GM12878 (cell line): ENCODE data around the gene ADAM20. TPM values are rescaled to one million over a fixed set of nuclear protein-coding genes. Genes with fewer than 3 reads are reported as not detected.

Experiments
- ATAC-seq: fragments of 200-7000 bp; cut with Tn5 transposase; 3 replicates; pipeline ENCODE4 v1.9.1; 2020; ENCODE audit warnings: mild to moderate bottlenecking, moderate library complexity
- BruUV-seq: library from RNA; stranded (reverse); fragments of 400-500 nt; replicated peaks from 2 replicates; lab custom pipeline; 2021; lab: Mats Ljungman, UMichigan
- CTCF ChIA-PET: fragments of 300-600 bp; sonication (Branson Sonifier 250); formaldehyde crosslinking; extraction: SDS; loops from one replicate; lab custom pipeline; 2021; ENCODE audit warnings: inconsistent platforms; lab: Yijun Ruan, JAX
- POLR2A ChIA-PET: fragments of 350-600 bp; formaldehyde crosslinking; extraction: SDS; loops from one replicate; lab custom pipeline; 2021; ENCODE audit warnings: inconsistent platforms; lab: Charles Lee
- RAD21 ChIA-PET: fragments of 300-600 bp; sonication (Branson Sonifier 250); formaldehyde crosslinking; loops from one replicate; lab custom pipeline; 2023; ENCODE audit warnings: antibody characterized with exemption; ENCODE audit not compliant: unreplicated experiment; lab: Charles Lee
- SMC1A ChIA-PET: fragments of 300-600 bp; sonication (Branson Sonifier 250); formaldehyde crosslinking; loops from one replicate; lab custom pipeline; 2023; ENCODE audit not compliant: unreplicated experiment, uncharacterized antibody; lab: Charles Lee
- DNase-seq: peaks from one replicate; pipeline ENCODE4 v3.0.0-alpha.2; 2011; ENCODE audit warnings: low read depth, low spot score
- FAIRE-seq: peaks from 3 replicates; lab custom pipeline; 2011; peaks lifted over from hg19 to GRCh38; lab: Jason Lieb, UNC
- H2AFZ ChIP-seq: 2 replicates; pipeline ENCODE4 v1.6.0; 2011; ENCODE audit warnings: low read depth, low read length, control low read depth; ENCODE audit not compliant: control insufficient read depth
- H3K27ac ChIP-seq: 2 replicates; pipeline ENCODE4 v1.5.1; 2011; ENCODE audit warnings: control low read depth; ENCODE audit not compliant: control insufficient read depth, insufficient read depth
- H3K27me3 ChIP-seq, 2 experiments: replicated peaks in 1 of 2; 2 replicates each; pipeline versions ENCODE4 v1.6.0 to v1.6.1; 2011; ENCODE audit warnings: low read length in 1 of 2; ENCODE audit not compliant: control insufficient read depth in 2 of 2, insufficient read depth in 2 of 2
- H3K36me3 ChIP-seq, 2 experiments: 2 replicates each; pipeline ENCODE4 v1.5.1; 2011; ENCODE audit warnings: low read length in 1 of 2; ENCODE audit not compliant: control insufficient read depth in 2 of 2, insufficient read depth in 2 of 2
- H3K4me1 ChIP-seq: 2 replicates; pipeline ENCODE4 v1.6.1; 2011; ENCODE audit warnings: mild to moderate bottlenecking, low read length, moderate library complexity, mixed read lengths; ENCODE audit not compliant: control insufficient read depth, insufficient read depth
- H3K4me2 ChIP-seq: 2 replicates; pipeline ENCODE4 v1.6.0; 2011; ENCODE audit warnings: control low read depth; ENCODE audit not compliant: control insufficient read depth, insufficient read depth
- H3K4me3 ChIP-seq: fragments of 200-600 bp; sonication (generic); 2 replicates; pipeline ENCODE4 v1.5.1; 2016
- H3K79me2 ChIP-seq: 2 replicates; pipeline ENCODE4 v1.6.0; 2011; ENCODE audit warnings: low read length; ENCODE audit not compliant: control insufficient read depth, insufficient read depth
- H3K9ac ChIP-seq: 2 replicates; pipeline ENCODE4 v1.8.0; 2011; ENCODE audit warnings: low read length, control low read depth, mixed read lengths; ENCODE audit not compliant: control insufficient read depth, insufficient read depth
- H3K9me3 ChIP-seq: replicated peaks from 3 replicates; pipeline ENCODE4 v1.5.1; 2011; ENCODE audit warnings: mild to moderate bottlenecking, low read length; ENCODE audit not compliant: control insufficient read depth, insufficient read depth
- H4K20me1 ChIP-seq: 2 replicates; pipeline ENCODE4 v1.6.0; 2011; ENCODE audit not compliant: control insufficient read depth, insufficient read depth
- ATF2 ChIP-seq: IDR thresholded peaks from 2 replicates; pipeline ENCODE4 v1.6.1; 2012; ENCODE audit warnings: low read length, inconsistent platforms
- ATF3 ChIP-seq: IDR thresholded peaks from 2 replicates; pipeline ENCODE4 v1.6.1; 2011; ENCODE audit warnings: low read depth, mild to moderate bottlenecking, low read length, moderate library complexity, borderline replicate concordance; ENCODE audit errors: extremely low read depth
- BMI1 ChIP-seq: fragments of 450-650 bp; IDR thresholded peaks from 2 replicates; pipeline ENCODE4 v1.6.1; 2016; ENCODE audit warnings: mild to moderate bottlenecking, moderate library complexity, borderline replicate concordance
- CEBPZ ChIP-seq: fragments of 150-350 bp; IDR thresholded peaks from 2 replicates; pipeline ENCODE4 v1.6.1; 2016; ENCODE audit warnings: low read depth, low read length
- CREM ChIP-seq: IDR thresholded peaks from 2 replicates; pipeline ENCODE4 v1.6.1; 2014; ENCODE audit warnings: antibody characterized with exemption, low read depth
- CTCF ChIP-seq, 3 experiments: IDR thresholded peaks in 2 of 3; conservative IDR thresholded peaks in 1 of 3; 2 replicates each; pipeline ENCODE4 v1.5.1; 2011; ENCODE audit warnings: low read depth in 3 of 3, low read length in 3 of 3, mild to moderate bottlenecking in 3 of 3, control low read depth in 2 of 3, moderate library complexity in 2 of 3, inconsistent platforms in 1 of 3, mixed read lengths in 1 of 3; ENCODE audit not compliant: control insufficient read depth in 2 of 3, insufficient read depth in 1 of 3; ENCODE audit errors: extremely low read depth in 1 of 3
- HDAC2 ChIP-seq: fragments of 200-600 bp; sonication (generic); IDR thresholded peaks from 2 replicates; pipeline ENCODE4 v1.6.1; 2017
- HDAC6 ChIP-seq: fragments of 200-600 bp; sonication (generic); IDR thresholded peaks from one replicate; pipeline ENCODE4 v1.8.0; 2017; ENCODE audit warnings: antibody characterized with exemption; ENCODE audit not compliant: unreplicated experiment
- NR2C2 ChIP-seq: IDR thresholded peaks from 2 replicates; pipeline ENCODE4 v1.6.1; 2011; ENCODE audit warnings: borderline replicate concordance, low read depth; ENCODE audit not compliant: control insufficient read depth, insufficient read length
- POLR2AphosphoS2 ChIP-seq: IDR thresholded peaks from 2 replicates; pipeline ENCODE4 v1.6.1; 2011; ENCODE audit warnings: low read depth, mild to moderate bottlenecking, low read length, improper control_type of control experiment, moderate library complexity
- RAD21 ChIP-seq: IDR thresholded peaks from 2 replicates; pipeline ENCODE4 v1.6.1; 2011; ENCODE audit warnings: mild to moderate bottlenecking, low read depth, low read length, moderate library complexity; ENCODE audit not compliant: insufficient read depth
- SRF ChIP-seq, 2 experiments: IDR thresholded peaks; 2 replicates each; pipeline ENCODE4 v1.6.1; 2011; ENCODE audit warnings: low read depth in 2 of 2, low read length in 2 of 2, mild to moderate bottlenecking in 1 of 2, moderate library complexity in 1 of 2
- TARDBP ChIP-seq: IDR thresholded peaks from 2 replicates; pipeline ENCODE4 v1.6.1; 2016; ENCODE audit warnings: borderline replicate concordance
- TCF3 ChIP-seq: IDR thresholded peaks from 2 replicates; pipeline ENCODE4 v1.6.1; 2012; ENCODE audit warnings: low read depth, mild to moderate bottlenecking, low read length, borderline replicate concordance; ENCODE audit not compliant: insufficient read depth
- ZBED1 ChIP-seq: IDR thresholded peaks from 2 replicates; pipeline ENCODE4 v1.6.1; 2016; ENCODE audit warnings: borderline replicate concordance
- ZNF384 ChIP-seq: IDR thresholded peaks from 2 replicates; pipeline ENCODE4 v1.6.1; 2012; ENCODE audit warnings: low read depth, mild to moderate bottlenecking, low read length, improper control_type of control experiment, borderline replicate concordance
- WGBS: methylation state at CpG from one replicate; pipeline ENCODE4 v1.1.6; 2016; ENCODE audit warnings: low lambda C conversion rate; ENCODE audit not compliant: insufficient replicate concordance, insufficient coverage; ENCODE audit errors: missing lambda C conversion rate; 5-methylcytosine and 5-hydroxymethylcytosine counted together
- in situ Hi-C: fragments of 300-500 bp; cut with MboI; formaldehyde crosslinking; loops from 9 replicates; pipeline ENCODE4 v1.14.3; 2018; ENCODE audit warnings: mixed read lengths
- intact Hi-C: fragments of 100-400 bp; cut with micrococcal nuclease; formaldehyde crosslinking; loops from one replicate; pipeline ENCODE4 v1.14.2; 2022; ENCODE audit not compliant: unreplicated experiment
- polyA plus RNA-seq, 11 experiments: library from polyadenylated mRNA; depleted of rRNA in 4 of 11; unstranded in 6 of 11; stranded (reverse) in 5 of 11; fragments of >200 nt; fragmentation: Nextera tagmentation in 4 of 11; fragmentation: Illumina TruSeq in 1 of 11; extraction: Ambion mirVana in 4 of 11; extraction: Trizol in 1 of 11; gene quantifications; 1 replicate in 1 of 11; 2 replicates in 10 of 11; pipeline versions ENCODE4 v1.2.1 to v1.2.3, GENCODE V29; 2011 to 2016; ENCODE audit warnings: inconsistent platforms in 2 of 11, missing spikeins in 2 of 11, low read depth in 1 of 11
- total RNA-seq, 4 experiments: library from RNA; depleted of rRNA in 3 of 4; stranded (reverse); fragments of >200 nt in 3 of 4; fragmentation: Illumina TruSeq in 1 of 4; extraction: Trizol in 1 of 4; gene quantifications; 2 replicates each; pipeline versions ENCODE4 v1.2.1 to v1.2.3, GENCODE V29; 2013 to 2021

ADAM20 gene
- total and polyA plus RNA-seq, 10 of the 15 experiments (the other 5 are each of a cell fraction or from before 2014, with no cell fraction given) = 0.04 to 0.34 (median 0.10) TPM; not detected in 3

GRCh38 chr14:70567791-70568190 is 33.0 kb upstream of the ADAM20 start:
- Histone ChIP-seq H2AFZ (no peak overlapping the region), H4K20me1 (no peaks in the 10 kb centered on the region), H3K9me3 (peaks cover 2% of the 10 kb centered on the region; the same call in 2 of the 3 replicates), H3K9ac (no peak overlapping the region), H3K36me3 (peaks cover 3 to 4% of the 10 kb centered on the region in 2 experiments; a peak in 2 of 4 replicates), H3K27ac (no peak overlapping the region), H3K4me3 (no peak overlapping the region), H3K27me3 (no peaks in the 10 kb centered on the region), H3K4me2 (no peak overlapping the region), H3K4me1 (no peaks in the 10 kb centered on the region), H3K79me2 (no peaks in the 10 kb centered on the region)
- intact Hi-C loops = loop anchor here (1.0 to 2.0 kb wide), 2 partner anchors 249 to 480 kb away; no protein-coding TSS in a partner anchor
- in situ Hi-C loops = no loop called here
- 46% methylated on average over 2 of the region's 2 CpGs for WGBS
- ChIA-PET RAD21 (interaction anchor here (0.6 to 0.8 kb wide), 2 partner anchors 187 to 250 kb away, joined by 3 read pairs; no protein-coding TSS in a partner anchor), CTCF (interaction anchor here (0.7 to 1.6 kb wide), 6 partner anchors 18 to 1976 kb away, joined by 3 to 5 read pairs (median 3); no protein-coding TSS in a partner anchor), POLR2A (no interaction called here), SMC1A (interaction anchor here (0.6 to 1.3 kb wide), 4 partner anchors 146 to 750 kb away, joined by 3 to 4 read pairs (median 3); no protein-coding TSS in a partner anchor)
- FAIRE-seq (peak; percentile 64), DNase-seq (no peak), ATAC-seq (peak; percentile 94)
- BruUV-seq = no TSS peak
- TF ChIP-seq HDAC2 (no peak), RAD21 (peak; percentile 73), TCF3 (no peak), HDAC6 (no peak), BMI1 (no peak), TARDBP (no peak), CREM (no peak), ZBED1 (no peak), ZNF384 (no peak), CTCF (IDR thresholded peaks at IDR 0.05 in 2 of 3, conservative IDR thresholded peaks at IDR 0.05 in 1 of 3; ENCODE audit: control insufficient read depth in 2 of 3, extremely low read depth in 1 of 3, insufficient read depth in 1 of 3, low read depth in 3 of 3, low read length in 3 of 3) (peak; percentile 57 to 64 (median 58)), SRF (IDR thresholded peaks at IDR 0.05; ENCODE audit: low read depth in 2 of 2, low read length in 2 of 2) (no peak), NR2C2 (no peak), POLR2AphosphoS2 (no peak), ATF2 (no peak), CEBPZ (no peak), ATF3 (no peak)
